ENCODE data around the gene CHMP1A.

Gene CHMP1A

DNA sequence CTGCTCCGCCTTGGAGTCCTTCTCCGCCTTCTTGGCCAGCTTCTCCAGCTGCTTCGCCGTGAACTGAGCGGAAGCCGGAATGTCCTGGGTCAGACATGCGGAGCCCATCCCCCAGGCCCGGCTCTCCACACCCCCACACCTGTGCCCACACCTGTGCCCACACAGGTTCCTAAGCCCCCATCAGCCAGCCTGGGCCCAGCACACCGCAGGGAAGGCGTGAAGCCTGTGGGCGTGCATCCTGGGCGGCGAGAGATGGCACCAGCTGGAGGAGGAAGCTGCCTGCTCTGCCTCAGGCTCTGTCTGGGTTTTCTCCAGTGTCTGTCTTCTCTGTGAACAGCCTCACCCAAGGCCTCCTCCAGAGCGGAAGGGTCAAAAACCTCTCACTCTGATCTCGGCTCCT, 5.9 kb downstream of the CHMP1A start:
- Histone ChIP-seq H3K9me3 (ENCODE audit: control insufficient read depth, low read length) (no peaks in the 10 kb centered on the region), H2AFZ (no peak overlapping the region), H3K4me2 (ENCODE audit: low read length) (no peak overlapping the region), H3K79me2 (peaks cover 5% of the 10 kb centered on the region), H3K27ac (no peak overlapping the region), H3K27me3 (ENCODE audit: control insufficient read depth, insufficient read depth, low read length) (no peaks in the 10 kb centered on the region), H3K9ac (no peak overlapping the region), H3K4me3 (ENCODE audit: low read depth, low read length) (no peak overlapping the region), H3K4me1 (peaks cover 4% of the 10 kb centered on the region), H3K36me3 (ENCODE audit: control insufficient read depth, insufficient read depth, low read length) (no peaks in the 10 kb centered on the region)
- TF ChIP-seq, protein P1, sequence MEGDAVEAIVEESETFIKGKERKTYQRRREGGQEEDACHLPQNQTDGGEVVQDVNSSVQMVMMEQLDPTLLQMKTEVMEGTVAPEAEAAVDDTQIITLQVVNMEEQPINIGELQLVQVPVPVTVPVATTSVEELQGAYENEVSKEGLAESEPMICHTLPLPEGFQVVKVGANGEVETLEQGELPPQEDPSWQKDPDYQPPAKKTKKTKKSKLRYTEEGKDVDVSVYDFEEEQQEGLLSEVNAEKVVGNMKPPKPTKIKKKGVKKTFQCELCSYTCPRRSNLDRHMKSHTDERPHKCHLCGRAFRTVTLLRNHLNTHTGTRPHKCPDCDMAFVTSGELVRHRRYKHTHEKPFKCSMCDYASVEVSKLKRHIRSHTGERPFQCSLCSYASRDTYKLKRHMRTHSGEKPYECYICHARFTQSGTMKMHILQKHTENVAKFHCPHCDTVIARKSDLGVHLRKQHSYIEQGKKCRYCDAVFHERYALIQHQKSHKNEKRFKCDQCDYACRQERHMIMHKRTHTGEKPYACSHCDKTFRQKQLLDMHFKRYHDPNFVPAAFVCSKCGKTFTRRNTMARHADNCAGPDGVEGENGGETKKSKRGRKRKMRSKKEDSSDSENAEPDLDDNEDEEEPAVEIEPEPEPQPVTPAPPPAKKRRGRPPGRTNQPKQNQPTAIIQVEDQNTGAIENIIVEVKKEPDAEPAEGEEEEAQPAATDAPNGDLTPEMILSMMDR (IDR thresholded peaks at IDR 0.05) = no peak

DNA sequence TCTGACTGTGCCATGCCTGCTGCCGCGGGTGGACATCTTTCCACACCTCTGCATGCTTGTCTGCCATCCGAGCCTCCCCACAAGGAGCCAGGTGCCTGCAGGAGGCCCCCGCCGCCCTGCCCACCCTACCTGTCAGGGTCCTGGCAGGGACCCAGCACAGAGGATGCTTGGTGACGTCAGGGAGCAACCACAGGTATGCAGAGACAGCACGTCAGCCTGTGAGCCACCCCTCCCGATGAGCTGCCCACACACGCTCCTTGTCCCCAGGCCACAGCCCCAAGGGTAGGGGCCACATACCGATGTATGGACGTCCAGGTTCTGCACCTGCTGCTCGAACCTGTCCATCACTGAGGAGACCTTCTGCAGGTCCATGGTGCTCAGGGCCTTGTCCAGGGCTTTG, 10.6 kb downstream of the CHMP1A start:
- no peak overlapping the region for H3K4me3 ChIP-seq (ENCODE audit: low read depth, low read length)
- H3K27ac ChIP-seq = no peak overlapping the region
- H2AFZ ChIP-seq = no peak overlapping the region
- no peaks in the 10 kb centered on the region for H3K4me1 ChIP-seq
- TF ChIP-seq, protein P1 (IDR thresholded peaks at IDR 0.05) = no peak
- no peaks in the 10 kb centered on the region for H3K36me3 ChIP-seq (ENCODE audit: control insufficient read depth, insufficient read depth, low read length)
- H3K4me2 ChIP-seq (ENCODE audit: low read length) = no peak overlapping the region
- no peak overlapping the region for H3K9ac ChIP-seq
- no peaks in the 10 kb centered on the region for H3K27me3 ChIP-seq (ENCODE audit: control insufficient read depth, insufficient read depth, low read length)
- H3K9me3 ChIP-seq (ENCODE audit: control insufficient read depth, low read length) = no peaks in the 10 kb centered on the region
- H3K79me2 ChIP-seq = no peaks in the 10 kb centered on the region

DNA sequence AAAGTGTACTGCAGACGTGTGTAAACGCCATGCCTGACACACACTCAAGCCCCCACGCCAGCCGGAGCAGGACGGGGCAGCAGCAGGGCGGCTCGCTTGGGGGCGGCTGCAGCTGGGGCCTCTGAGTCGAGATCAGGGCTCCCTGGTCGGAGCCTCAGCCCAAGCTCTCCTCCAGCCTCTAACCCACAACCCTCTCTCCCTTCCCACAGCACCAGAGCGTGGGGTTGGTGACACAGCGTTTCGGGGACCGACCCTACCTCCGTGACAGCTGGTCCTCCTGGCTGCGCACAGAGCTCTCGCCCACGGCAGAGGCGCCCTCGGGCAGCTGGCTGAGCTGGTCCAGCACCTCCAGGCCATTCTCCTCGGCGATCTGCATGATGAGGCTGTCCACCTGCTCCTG, 11.2 kb downstream of the CHMP1A start:
- Histone ChIP-seq H3K36me3 (ENCODE audit: control insufficient read depth, insufficient read depth, low read length) (no peaks in the 10 kb centered on the region), H2AFZ (no peak overlapping the region), H3K4me3 (ENCODE audit: low read depth, low read length) (no peak overlapping the region), H3K27me3 (ENCODE audit: control insufficient read depth, insufficient read depth, low read length) (no peaks in the 10 kb centered on the region), H3K9ac (no peak overlapping the region), H3K9me3 (ENCODE audit: control insufficient read depth, low read length) (no peaks in the 10 kb centered on the region), H3K4me1 (no peaks in the 10 kb centered on the region), H3K79me2 (peaks cover 3% of the 10 kb centered on the region), H3K4me2 (ENCODE audit: low read length) (no peak overlapping the region), H3K27ac (no peak overlapping the region)
- TF ChIP-seq, protein P1 (IDR thresholded peaks at IDR 0.05) = no peak

DNA sequence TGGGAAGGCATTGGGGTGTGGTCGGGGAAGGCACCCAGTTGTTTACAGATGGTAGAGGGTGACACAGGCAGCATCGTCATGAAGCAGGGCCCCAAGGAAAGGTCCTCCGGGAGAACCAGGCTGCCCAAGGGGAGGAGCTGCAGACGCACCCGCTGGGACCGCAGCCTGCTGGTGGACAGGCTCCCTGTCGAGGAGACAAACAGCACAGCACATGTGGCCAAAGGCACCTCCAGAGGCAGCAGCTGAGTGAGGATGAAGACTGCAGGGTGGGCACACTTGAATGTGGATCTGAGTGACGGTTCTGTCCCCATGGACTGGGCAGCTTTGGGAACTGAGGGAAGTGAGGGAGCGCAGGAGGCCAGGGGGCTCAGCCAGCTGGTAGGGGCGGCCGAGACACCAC, 12.4 kb downstream of the CHMP1A start:
- no peak overlapping the region for H3K27ac ChIP-seq
- no peaks in the 10 kb centered on the region for H3K9me3 ChIP-seq (ENCODE audit: control insufficient read depth, low read length)
- no peak overlapping the region for H2AFZ ChIP-seq
- H3K4me1 ChIP-seq = peaks cover 5% of the 10 kb centered on the region
- TF ChIP-seq, protein P1 (IDR thresholded peaks at IDR 0.05) = no peak
- H3K9ac ChIP-seq = no peak overlapping the region
- no peak overlapping the region for H3K4me3 ChIP-seq (ENCODE audit: low read depth, low read length)
- H3K27me3 ChIP-seq (ENCODE audit: control insufficient read depth, insufficient read depth, low read length) = no peaks in the 10 kb centered on the region
- H3K79me2 ChIP-seq = peaks cover 3% of the 10 kb centered on the region
- H3K4me2 ChIP-seq (ENCODE audit: low read length) = no peak overlapping the region
- no peaks in the 10 kb centered on the region for H3K36me3 ChIP-seq (ENCODE audit: control insufficient read depth, insufficient read depth, low read length)

- Histone ChIP-seq H3K79me2 (peaks cover 3% of the 10 kb centered on the region), H3K4me1 (peaks cover 5% of the 10 kb centered on the region), H3K9ac (no peak overlapping the region), H3K4me3 (ENCODE audit: low read depth, low read length) (no peak overlapping the region), H2AFZ (no peak overlapping the region), H3K4me2 (ENCODE audit: low read length) (no peak overlapping the region), H3K9me3 (ENCODE audit: control insufficient read depth, low read length) (no peaks in the 10 kb centered on the region), H3K36me3 (ENCODE audit: control insufficient read depth, insufficient read depth, low read length) (no peaks in the 10 kb centered on the region), H3K27me3 (ENCODE audit: control insufficient read depth, insufficient read depth, low read length) (no peaks in the 10 kb centered on the region), H3K27ac (no peak overlapping the region)
- TF ChIP-seq, protein P1 (IDR thresholded peaks at IDR 0.05) = no peak
Observed at GRCh38 chr16:89643769-89644300, 13.7 kb downstream of the CHMP1A start.
